COLO829 (cell line): ENCODE data around the gene SLC24A4.

Source experiments
- DNase-seq: peaks from one replicate; pipeline ENCODE4 v3.0.0; 2012; ENCODE audit warnings: low spot score

The SLC24A4 gene

GRCh38 chr14:92316176-92316575 is 6.8 kb upstream of the SLC24A4 start:
- no peak for DNase-seq

- DNase-seq = no peak
Observed at GRCh38 chr14:92316937-92317336, 6.0 kb upstream of the SLC24A4 start.

GRCh38 chr14:92317511-92317910 is 5.5 kb upstream of the SLC24A4 start:
- DNase-seq = no peak

GRCh38 chr14:92321701-92322100 is 1.3 kb upstream of the SLC24A4 start:
- no peak for DNase-seq

GRCh38 chr14:92322516-92322915 is 449 bp upstream of the SLC24A4 start:
- no peak for DNase-seq

DNA sequence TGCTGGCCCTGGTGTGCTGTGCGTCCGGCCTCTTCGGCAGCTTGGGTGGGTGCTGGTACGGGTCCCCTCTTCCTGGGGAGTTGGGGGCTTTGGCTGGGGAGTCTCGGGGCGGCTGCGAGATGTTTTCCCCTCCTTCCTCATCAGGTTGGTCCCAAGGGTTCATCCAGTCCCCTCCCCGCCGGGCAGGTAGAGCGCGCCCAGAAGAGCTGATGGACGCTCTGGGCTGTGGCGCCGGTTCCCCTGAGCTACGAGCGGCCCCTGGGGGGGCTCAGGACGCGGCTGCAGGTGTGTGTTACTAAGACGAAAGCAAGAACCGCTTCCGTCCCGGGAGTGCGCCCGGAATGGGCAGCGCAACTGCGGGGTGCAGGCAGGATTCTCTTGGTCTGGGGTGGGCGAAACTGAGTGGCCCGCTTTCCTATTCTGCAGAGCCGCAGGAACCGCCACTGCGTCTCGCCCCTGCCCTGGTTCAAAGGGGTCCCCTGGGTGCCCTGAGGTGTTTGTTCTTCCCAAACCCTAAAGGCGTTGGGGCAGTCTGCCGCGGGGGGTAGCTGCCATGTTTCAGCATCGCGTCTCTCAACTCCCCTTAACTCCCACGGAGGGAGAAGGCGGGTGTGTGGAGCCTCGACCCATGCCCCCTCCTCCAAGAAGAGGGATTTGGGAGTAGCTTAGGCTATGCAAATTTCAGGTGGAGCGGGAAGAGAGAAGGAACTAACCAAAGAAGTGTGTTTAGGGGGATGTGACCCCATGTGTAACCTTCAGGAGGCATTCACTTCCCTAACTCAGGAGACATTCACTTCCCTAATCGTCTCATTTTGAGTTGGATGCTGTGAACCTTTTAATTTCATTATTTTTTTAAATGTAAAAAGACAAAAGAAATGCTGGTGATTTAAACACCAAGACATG is 1.2 kb downstream of the SLC24A4 start:
- no peak for DNase-seq

GRCh38 chr14:92325835-92326234 is 2.9 kb downstream of the SLC24A4 start:
- no peak for DNase-seq

DNA sequence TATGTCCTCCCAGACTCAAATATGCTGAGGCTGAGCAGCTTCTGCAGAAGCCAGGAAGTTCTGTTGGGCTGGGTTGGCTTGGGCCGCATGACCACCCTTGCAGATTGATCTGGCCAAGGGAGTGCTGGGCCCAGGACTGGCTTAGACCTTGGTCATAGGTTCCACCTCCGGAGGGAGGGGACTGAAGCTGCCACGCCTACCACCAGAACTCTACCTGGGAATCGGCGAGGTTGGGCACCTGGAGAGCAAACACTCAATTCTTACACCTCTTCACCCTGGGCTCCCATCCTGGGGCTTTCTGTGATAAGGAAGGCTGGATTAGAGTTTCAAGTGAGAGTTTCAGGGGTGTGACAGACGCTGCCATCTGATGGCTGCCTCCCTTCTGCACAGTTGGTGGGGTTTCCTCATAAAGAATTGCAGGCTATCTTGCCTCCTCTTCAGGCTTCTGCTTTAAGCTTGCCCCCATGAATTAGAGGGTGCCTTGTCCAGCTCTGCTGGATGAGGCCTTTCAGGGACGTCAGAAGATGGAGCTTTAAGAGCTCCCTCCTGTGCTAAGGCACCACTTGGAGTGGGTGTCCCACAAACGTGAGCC is 5.8 kb downstream of the SLC24A4 start:
- DNase-seq = no peak

DNA sequence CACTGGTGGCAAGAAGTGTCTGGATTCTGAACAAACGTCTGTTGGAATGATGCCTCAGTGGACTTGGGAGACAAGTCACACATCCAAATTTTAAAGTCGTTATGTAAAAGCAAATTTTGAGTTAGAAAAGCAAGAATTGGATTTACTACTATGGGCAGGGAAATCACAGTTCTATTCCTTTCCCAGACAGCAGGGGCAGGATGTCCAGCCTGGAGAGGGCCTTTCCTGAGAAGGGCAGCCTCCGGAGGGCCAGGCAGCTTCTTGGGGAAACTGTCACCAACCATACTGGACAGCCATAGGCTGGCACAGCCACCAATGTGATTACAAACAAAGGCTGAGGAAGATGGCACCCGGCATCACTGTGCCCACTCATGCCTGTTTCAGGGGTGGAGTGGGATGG is 11.1 kb downstream of the SLC24A4 start:
- DNase-seq = no peak

- no peak for DNase-seq
Observed at GRCh38 chr14:92336363-92336762, 13.4 kb downstream of the SLC24A4 start.

DNA sequence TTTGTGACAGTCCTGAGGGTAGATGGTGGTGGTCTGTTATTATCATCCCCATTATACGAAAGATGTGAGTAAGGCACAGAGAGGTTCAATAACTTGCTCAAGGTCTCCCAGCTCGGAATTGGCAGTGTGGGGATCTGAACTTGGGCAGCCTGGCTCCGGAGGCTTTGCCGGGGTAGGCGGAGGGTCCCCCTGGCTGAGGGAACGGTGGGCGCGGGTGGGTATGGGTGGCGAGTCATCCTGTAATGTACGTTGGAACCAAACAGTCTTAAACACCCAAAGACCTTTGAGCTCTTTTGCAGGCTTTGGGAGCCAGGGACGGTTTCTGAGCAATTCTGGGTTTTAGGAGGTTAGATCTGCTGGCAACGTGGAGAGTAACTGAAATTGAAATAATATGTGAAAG is 16.5 kb downstream of the SLC24A4 start:
- no peak for DNase-seq

- DNase-seq = no peak
Observed at GRCh38 chr14:92340071-92340470, 17.1 kb downstream of the SLC24A4 start.

DNA sequence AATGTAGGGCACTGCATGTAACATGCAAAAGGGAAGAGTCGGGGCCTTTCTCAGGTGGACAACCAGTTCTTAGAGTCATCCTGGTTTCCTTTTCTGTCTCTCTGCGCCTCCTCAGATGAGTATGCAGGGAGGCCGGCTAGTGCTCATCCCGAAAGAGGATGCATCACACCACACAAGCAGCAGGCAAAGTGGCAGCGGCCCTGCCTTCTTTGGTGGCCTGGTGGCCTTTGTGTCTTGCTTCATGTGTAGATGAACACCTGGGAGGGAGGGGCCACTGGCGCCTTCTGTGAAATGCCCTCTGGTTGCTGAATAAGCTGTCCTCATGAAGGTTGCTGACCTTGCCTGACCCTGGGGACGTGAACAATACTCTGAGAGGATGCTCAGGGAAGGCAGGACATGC is 18.0 kb downstream of the SLC24A4 start:
- no peak for DNase-seq

GRCh38 chr14:92341791-92342190 is 18.8 kb downstream of the SLC24A4 start:
- no peak for DNase-seq

- DNase-seq = no peak
Observed at GRCh38 chr14:92348154-92348553, 25.2 kb downstream of the SLC24A4 start.

DNA sequence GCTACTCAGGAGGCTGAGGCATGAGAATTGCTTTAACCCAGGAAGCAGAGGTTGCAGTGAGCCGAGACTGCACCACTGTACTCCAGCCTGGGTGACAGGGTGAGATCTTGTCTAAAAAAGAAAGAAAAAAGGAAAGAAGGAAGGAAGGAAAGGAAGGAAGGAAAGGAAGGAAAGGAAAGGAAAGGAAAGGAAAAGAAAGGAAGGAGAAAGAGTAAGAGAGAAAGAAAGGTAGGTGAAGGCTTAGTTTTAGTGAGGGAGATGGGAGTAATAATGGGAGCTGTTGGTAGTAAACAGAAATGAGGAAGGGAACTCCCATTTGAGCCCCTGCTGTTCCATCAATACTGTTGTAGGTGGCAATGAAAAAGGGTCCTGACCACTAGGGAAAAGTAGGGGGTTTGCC is 28.8 kb downstream of the SLC24A4 start:
- DNase-seq = no peak

- DNase-seq = peak; percentile 57
Observed at GRCh38 chr14:92352158-92352985, 29.4 kb downstream of the SLC24A4 start.

- no peak for DNase-seq
Observed at GRCh38 chr14:92353447-92353846, 30.5 kb downstream of the SLC24A4 start.

DNA sequence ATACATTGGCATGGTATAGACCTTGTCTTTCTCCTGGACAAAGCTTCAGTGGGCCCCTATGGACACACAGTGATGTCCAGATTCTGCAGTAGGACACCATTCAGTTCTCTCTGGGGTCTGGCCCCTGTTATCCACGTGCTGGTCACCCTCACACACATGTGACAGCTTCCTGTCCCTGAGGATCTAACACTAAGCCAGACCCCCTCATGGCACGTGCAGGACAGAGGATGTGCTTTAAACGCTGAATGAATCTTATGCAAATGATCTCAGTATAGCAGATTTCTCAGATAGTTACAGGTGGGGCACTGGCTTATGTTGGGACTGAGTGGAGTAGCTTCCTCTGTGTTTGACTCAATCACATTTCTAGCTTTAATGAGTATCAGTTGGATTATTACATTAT is 33.7 kb downstream of the SLC24A4 start:
- no peak for DNase-seq

GRCh38 chr14:92360651-92361370 is 37.8 kb downstream of the SLC24A4 start:
- no peak for DNase-seq

GRCh38 chr14:92362781-92363235 is 39.8 kb downstream of the SLC24A4 start:
- peak; percentile 48 for DNase-seq

- DNase-seq = no peak
Observed at GRCh38 chr14:92366237-92366636, 43.3 kb downstream of the SLC24A4 start.
